ELR (cell line): ENCODE data around the gene GPS2.

Source experiments
- DNase-seq: peaks from one replicate; pipeline ENCODE4 v3.0.0-alpha.2; 2015; ENCODE audit warnings: low read depth

GPS2 gene, protein sequence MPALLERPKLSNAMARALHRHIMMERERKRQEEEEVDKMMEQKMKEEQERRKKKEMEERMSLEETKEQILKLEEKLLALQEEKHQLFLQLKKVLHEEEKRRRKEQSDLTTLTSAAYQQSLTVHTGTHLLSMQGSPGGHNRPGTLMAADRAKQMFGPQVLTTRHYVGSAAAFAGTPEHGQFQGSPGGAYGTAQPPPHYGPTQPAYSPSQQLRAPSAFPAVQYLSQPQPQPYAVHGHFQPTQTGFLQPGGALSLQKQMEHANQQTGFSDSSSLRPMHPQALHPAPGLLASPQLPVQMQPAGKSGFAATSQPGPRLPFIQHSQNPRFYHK

DNA sequence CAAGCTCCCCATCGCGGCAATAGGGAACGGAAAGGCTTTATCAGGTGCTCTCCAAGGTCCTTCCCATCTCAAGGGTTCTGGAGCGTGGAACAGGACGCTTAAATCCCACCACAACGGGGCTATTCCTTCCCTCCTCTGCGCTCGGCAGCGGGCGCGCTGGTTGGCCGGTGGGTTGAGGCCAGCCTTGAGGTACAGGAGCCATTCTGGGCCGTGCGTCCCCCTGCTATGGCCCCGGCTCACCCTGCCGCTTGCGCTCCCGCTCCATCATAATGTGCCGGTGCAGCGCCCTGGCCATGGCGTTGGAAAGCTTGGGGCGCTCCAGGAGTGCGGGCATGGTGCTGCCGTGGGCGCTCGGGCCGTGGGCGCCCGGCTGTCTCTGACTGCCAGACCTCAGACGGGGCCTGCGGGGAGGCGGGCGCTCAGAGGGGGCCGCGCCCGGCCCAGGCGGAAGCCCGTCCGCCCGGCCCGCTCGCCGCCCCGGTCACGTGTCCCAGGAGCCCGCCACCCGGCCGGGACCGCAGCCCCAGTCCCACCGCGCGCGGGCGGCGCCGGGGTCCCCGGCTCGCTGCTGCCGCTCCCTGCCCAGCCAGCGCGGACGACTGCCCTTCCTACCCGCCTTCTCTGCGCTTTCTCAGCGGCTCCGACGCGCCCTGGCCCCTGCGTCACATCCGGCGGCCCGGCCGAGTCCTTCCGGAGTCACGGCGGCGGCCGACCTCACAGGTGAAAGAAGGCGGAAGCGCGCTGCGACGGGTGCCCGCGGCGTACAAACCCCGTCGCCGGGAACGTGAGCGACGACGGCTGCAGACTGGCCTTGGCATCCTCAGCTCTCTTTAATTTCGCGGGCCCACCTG lies at the start of gene GPS2:
Gene GPS2, minus strand, starts transcription at position 642 of the 851 bp plus-strand sequence. Its CDS starts 308 bp downstream, at position 334.
- peak; percentile 90 for DNase-seq

DNA sequence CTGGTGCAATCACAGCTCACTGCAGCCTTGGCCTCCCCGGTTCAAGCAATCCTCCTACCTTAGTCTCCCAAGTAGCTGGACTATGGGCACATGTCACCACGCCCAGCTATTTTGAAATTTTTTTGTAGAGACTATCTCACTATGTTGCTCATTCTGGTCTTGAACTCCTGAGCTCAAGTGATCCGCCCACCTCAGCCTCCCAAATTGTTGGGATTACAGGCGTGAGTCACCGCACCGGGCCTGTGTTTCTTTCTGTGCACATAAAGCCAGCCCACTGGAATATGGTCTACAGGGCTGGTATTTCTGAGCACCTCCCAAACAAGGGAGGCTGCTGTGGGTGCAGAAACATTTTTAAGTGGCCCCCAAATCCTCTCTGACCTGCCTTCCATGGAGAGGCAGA lies 48.2 kb upstream of the GPS2 start:
- peak; percentile 40 for DNase-seq

DNA sequence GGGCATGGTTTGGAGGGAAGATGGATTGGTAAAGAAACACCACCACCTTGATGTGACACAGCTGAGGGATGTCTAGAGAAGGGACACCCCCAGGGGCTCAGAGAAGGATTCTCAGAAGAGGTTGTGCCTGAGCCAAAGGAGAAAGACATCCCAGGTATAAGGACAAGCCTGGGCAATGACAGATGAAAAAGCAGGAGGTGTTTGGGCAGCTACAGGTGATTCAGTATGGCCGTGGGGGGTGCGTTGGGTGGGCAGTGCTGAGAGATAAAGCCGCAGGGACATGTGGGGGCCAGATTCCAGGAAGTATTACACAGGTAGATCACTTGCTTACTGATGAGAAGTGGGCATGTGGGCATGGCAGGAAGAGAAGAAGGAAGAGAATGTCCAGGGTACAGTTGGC lies 46.7 kb upstream of the GPS2 start:
- DNase-seq, result no peak

DNA sequence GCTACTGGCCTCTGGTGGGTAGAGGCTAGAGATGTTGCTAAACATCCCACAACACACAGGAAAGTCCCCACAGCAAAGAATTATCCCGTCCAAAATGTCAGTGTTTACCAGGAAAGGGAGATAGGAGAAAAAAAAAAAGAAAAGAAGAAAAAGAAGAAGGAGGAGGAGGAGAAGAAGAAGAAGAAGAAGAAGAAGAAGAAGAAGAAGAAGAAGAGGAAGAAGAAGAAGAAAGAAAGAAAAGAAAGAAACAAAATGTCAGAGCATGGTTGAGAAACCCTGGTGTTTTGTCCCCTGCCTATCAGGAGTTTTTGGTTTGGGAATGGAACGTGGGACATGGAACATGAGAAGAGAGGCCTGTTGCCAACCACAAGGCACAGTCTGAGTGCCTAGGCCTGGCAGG lies 42.2 kb upstream of the GPS2 start:
- no peak for DNase-seq

DNA sequence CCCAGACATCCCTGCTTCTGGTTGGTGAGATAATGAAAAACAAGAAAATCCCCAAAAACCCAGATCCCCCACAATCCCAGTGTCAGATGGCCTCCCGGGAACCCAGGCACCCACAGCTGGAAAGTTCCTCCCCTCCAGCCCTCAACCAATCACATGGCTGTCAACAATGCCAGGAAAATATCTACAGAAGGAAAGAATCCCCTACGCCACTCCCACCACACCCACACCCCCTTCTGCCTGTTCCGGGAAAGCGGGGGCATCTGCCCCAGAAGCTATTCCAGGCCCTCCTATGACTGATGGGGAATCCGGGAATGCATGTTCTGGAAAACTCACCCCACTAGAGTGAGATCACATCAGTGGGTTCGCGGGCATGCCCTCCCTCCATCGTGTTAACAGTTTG lies 41.6 kb upstream of the GPS2 start:
- no peak for DNase-seq

DNA sequence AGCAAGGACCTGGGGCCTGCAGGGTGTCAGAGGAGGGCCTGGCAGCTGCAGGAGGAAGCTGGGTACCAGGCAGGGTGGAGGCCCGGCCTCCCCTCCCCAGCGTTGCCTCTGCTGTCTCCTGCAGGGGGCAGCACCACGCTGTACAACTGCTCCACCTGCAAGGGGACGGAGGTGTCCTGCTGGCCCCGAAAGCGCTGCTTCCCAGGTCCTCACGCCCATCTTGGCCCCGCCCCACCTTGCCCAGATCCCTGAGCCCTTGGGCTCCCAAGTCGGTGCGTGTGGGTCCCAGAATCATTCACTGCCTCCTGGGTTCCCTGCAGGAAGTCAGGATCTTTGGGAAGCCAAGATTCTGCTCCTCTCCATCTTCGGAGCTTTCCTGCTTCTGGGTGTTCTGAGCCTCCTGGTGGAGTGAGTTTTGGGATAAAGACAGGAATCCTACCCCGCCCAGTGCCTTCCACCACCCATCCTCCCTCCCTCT lies 41.0 kb upstream of the GPS2 start:
- peak; percentile 78 for DNase-seq

DNA sequence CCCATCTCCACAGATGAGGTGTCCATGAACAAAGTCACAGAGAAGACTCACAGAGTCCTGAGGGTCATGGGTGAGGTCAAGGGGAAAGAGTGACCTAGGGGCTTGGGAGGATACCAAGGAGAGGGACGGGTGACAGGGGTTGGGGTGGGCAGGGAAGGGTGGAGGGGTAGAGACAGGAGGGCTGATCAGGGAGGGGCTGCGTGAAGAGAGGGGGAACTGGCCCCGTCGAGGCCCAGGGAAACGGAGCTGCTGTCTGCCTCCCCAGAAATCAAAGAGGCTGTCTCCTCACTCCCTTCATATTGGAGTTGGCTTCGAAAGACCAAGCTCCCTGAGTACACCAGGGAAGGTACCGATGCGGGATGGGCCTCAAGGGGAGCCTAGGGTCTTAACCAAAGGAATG lies 40.4 kb upstream of the GPS2 start:
- DNase-seq, result no peak

DNA sequence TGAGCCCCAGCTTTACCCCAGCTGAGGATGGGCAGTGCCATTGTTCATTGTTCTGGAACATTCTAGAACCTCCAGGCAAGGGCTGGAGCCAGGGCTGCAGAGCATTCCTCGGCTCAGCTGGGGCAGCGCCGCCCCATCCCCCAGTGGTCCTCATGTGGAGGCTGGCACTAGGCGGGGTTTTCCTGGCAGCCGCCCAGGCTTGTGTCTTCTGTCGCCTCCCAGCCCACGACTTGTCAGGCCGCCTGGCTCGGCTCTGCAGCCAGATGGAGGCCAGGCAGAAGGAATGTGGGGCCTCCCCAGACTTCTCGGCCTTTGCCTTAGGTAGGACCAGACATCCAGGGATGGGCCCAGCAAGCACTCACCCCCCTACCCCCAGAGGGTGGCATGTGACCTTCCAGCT lies 39.9 kb upstream of the GPS2 start, which contains the start of gene TMEM95:
Gene TMEM95, plus strand, starts transcription at position 104 of the 400 bp plus-strand sequence. Its CDS starts 49 bp downstream, at position 153.
- no peak for DNase-seq

DNA sequence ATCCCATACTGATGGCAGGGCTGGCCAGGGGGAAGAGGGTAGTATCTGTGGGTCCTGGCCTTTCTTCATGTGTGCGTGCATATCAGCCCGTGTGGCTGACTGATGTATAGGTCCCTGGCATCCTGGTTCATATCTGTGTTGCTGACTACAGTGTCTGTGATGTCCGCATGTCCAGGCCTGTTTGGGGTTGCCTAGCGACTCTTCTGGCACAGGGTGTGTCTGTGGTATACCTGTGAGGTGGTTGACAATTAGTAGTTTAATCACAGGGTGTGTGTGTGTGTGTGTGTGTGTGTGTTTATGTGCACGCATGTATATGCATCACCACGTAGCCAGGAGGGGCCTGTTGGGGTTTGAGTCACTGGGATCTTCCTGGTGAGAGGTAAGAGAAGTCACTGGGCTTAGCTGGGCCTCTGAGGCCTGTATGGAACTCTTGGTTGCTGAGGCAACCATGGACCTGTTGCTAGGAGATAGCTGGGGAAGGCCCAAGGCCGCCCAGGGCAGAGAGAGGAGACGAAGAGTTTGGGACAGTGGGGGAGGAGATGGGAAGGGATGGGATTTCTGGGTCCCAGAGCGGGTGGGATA lies 39.2 kb upstream of the GPS2 start:
- DNase-seq, result peak; percentile 70

DNA sequence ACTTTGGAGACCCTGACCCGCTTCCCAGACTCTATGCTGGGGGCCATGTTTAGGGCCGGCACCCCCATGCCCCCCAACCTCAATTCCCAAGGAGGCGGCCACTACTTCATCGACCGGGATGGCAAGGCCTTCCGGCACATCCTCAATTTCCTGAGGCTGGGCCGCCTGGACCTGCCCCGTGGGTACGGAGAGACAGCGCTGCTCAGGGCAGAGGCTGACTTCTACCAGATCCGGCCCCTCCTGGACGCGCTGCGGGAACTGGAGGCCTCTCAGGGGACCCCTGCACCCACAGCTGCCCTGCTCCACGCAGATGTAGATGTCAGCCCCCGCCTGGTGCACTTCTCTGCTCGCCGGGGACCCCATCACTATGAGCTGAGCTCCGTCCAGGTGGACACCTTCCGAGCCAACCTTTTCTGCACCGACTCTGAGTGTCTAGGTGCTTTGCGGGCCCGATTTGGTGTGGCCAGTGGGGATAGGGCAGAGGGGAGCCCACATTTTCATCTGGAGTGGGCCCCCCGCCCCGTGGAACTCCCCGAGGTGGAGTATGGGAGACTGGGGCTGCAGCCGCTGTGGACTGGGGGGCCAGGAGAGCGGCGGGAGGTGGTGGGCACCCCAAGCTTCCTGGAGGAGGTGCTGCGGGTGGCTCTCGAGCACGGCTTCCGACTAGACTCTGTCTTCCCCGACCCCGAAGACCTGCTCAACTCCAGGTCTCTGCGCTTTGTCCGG lies 37.9 kb upstream of the GPS2 start:
- no peak for DNase-seq

DNA sequence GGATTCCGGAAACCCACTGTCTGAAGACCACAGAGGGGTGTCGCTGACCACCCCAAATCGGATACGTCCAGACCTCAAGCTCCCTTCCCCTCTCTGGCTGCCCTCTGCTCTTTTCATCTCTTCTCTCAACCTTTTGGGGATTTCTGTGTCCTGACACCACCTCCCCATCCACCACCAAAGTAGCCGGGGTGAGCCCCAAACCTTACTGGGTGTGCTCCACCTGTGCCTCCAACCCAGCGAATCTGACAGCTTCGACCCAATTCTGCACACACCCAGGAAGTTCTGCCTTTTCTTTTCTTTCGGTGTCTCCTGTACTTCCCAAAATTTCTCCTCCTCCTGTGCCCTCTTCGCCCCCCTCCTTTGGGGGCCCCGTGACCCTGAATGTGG lies 37.3 kb upstream of the GPS2 start:
- DNase-seq, result no peak

DNA sequence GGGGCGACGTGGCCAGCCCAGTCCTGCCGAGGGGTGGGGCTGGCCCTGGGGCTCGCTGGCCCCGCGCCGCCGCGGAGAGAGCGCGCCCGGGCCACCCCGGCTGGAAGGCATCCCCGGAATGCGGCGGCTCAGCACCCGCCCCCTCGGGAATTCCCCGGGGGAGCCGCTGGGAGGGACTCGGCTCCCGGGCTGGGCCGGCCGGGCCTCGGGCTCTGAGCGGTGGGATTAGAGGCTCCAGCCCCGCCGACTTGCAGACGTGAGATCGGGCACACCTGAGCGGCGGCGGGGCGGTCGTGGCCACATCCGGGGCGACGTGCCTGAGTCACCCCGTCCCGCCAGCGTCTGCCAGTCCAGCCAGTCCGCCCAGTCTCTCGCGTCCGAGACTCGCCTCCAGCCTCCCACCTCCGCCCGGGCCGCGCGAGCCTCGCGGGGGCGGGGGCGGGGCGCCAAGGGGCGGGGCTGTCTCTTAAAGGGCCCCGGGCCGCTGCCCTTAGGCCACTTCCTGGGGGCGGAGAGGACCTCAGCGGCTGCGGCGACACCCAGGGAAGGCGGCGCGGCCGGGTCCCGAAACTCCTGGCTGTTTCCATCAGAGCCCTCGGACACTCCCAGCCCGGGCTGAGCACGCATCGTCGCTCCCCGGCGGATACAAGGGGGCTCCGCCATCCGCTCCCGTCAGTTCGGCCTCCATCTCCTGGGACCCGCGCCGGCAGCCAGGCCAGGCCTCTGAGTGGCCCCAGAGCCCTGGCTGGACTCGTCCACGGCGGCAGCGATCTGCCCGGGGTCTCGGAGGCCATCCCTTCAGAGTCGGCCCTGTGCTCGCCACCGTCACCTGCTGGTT lies 36.7 kb upstream of the GPS2 start, which contains the start of gene KCTD11:
Gene KCTD11, plus strand, starts transcription at position 498 of the 838 bp plus-strand sequence.
- peak; percentile 94 for DNase-seq

DNA sequence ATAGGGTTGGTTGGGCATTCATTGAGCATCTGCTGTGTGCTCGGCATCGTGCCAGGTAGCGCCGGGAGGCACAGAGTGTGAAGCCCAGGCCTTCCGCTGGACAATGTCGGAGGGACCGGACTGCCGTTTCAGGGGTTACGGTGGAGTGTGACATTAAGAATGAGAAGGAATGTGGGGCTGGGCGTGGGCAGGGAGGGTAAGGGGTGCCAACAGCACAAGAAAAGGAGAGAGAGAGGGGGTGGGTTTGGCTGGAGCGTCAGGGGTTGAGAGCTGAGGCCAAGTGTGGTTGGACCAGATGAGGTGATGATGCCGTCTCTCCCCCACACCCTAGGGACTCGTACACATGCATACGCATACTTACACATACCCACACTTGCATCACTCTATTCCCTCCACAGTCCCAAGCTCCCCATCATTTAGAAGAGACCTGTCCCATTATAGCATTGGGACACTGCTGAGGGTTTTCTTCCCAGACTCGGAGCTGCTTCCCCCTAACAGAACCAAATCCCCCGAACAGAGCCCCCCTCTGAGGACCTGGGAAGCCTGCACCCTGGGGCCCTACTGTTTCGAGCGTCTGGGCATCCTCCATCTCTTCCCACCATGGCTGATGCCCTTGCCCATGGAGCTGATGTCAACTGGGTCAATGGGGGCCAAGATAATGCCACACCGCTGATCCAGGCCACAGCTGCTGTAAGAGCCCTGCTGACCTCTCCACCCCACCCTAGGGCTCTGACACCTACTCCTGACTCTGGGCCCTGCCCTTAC lies 33.5 kb upstream of the GPS2 start:
- no peak for DNase-seq

DNA sequence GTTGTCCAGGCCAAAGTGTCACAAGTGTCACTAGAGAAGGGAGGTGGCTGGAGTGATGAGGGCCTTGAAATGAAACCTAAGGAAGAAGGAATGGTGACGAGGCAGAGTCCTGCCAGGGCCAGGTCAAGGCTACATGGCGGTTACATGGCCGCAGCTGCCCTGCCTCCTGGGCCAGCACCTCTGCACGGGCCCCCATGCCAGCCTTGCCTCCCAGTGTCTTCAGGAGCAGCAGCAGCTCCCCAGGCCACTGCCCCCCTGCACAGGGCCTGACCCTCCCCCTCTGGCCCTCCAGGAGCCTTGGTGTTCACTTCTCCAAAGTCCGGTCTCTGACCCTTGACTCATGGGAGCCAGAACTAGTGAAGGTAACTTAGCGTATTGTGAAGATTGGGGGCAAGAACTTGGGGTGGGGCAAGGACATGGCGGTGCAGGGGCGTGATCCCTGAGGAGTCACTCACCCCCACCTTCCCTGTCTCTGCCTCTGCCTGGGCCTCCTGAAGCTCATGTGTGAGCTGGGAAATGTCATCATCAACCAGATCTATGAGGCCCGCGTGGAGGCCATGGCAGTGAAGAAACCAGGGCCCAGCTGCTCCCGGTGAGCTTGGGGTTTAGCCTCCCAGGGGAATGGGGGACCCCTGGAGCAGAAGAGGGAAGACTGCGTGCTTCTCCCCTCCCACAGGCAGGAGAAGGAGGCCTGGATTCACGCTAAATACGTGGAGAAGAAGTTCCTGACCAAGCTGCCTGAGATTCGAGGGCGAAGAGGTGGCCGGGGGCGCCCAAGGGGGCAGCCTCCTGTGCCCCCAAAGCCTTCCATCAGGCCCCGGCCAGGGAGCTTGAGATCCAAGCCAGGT lies 32.7 kb upstream of the GPS2 start:
- no peak for DNase-seq

DNA sequence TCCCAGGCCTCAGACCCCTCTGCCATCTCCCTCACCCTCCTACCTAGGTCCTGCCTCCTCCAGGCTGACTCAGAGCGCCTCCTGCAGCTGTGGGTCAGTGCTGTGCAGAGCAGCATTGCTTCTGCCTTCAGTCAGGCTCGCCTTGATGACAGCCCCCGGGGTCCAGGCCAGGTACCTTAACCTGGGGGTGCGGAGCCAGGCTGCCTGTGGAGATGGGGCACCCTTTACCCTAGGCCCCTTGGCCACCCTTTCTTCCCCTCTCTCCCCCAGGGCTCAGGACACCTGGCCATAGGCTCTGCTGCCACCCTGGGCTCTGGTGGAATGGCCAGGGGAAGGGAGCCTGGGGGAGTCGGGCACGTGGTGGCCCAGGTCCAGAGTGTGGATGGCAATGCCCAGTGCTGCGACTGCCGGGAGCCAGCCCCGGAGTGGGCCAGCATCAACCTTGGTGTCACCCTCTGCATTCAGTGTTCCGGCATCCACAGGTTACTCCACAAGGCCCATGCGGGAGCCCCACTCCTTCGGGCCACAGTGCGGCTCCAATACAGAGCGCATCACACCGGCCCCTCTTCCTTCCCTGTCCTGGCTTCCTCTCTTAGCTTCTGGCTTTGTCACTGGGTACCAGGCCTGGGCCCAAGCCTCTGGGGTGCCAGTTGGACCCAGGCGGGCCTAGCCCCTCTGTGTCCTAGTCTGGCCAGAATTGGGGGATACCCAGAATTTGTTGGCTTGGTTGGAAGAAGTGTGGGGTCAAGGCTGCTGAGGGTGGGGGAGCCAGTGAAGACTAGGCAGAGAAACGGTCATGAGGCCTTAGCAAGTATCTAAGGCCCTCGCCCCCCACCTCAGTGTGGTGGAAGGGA lies 31.8 kb upstream of the GPS2 start:
- DNase-seq, result no peak

DNA sequence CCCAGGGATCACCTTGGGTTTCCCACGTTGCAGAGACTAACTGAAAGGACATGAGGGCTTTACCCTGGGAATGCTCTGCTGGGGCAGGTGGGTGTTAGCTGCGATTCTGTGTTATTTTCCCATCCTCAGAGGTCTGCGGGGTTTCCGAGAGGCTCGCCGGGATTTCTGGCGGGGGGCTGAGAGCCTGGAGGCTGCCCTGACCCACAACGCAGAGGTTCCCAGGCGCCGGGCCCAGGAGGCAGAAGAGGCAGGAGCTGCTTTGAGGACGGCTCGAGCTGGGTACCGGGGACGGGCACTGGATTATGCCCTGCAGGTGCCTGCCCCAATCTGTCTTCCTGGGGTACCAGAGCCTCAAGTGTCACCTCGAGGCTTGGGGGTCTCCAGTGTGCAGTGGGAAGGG lies 28.1 kb upstream of the GPS2 start:
- no peak for DNase-seq

DNA sequence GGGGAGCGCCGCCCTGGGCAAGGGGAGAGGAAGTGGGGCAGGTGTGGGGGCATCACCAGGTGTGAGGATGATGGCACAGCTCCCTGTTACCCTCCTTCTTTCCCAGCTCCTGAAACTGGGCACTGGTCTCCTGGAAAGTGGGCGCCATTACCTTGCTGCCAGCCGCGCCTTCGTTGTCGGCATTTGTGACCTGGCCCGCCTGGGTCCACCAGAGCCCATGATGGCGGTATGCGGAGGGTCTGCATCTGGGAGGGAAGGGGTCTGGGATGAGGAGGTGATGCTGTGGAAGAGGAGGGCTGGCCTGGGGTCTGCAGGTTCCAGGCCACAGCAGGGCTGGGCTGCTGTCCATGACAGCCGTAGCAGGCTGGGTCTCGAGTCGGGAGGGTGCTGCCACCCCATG lies 26.7 kb upstream of the GPS2 start:
- no peak for DNase-seq

DNA sequence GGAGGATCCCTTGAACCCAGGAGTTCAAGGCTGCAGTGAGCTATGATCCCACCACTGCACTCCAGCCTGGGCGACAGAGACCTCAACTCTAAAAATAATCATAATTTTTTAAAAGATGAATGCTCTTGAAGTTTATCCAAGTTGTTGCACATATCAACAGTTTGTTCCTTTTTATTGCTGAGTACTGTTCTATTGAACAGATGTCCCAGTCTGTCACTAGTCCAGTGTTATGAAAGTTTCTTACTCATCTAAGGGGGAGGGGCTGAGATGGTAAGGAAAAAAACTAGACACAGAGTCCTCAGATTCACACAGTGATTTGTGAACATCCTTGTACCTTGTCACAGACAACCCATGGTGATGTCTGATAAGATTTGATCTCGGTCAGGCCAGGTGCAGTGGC lies 25.0 kb upstream of the GPS2 start:
- DNase-seq, result peak; percentile 34
